HUES48 (cell line): ENCODE measurements around the gene NEGR1.

Experiments
- H3K27ac ChIP-seq: one replicate; pipeline ENCODE4 v1.7.0; 2013; ENCODE audit warnings: low read depth, low read length, inconsistent platforms
- H3K27me3 ChIP-seq: 2 replicates; pipeline ENCODE4 v1.6.1; 2013; ENCODE audit warnings: mild to moderate bottlenecking, low read length; ENCODE audit not compliant: control insufficient read depth, insufficient read depth
- H3K36me3 ChIP-seq: 2 replicates; pipeline ENCODE4 v1.6.1; 2013; ENCODE audit warnings: low read length; ENCODE audit not compliant: control insufficient read depth, insufficient read depth
- H3K4me1 ChIP-seq: 2 replicates; pipeline ENCODE4 v1.6.1; 2013; ENCODE audit warnings: mild to moderate bottlenecking, low read length; ENCODE audit not compliant: control insufficient read depth, insufficient read depth
- H3K4me3 ChIP-seq: 2 replicates; pipeline ENCODE4 v1.5.1; 2013; ENCODE audit warnings: mild to moderate bottlenecking, low read depth, low read length
- H3K9ac ChIP-seq: 2 replicates; pipeline ENCODE4 v1.6.1; 2013; ENCODE audit warnings: mild to moderate bottlenecking, low read depth, low read length, moderate library complexity
- H3K9me3 ChIP-seq: 2 replicates; pipeline ENCODE4 v1.6.1; 2013; ENCODE audit warnings: low read length; ENCODE audit not compliant: control insufficient read depth, insufficient read depth

The NEGR1 gene

GRCh38 chr1:71621785-71622184, 660.6 kb downstream of the NEGR1 start:
- no peaks in the 10 kb centered on the region for H3K27me3 ChIP-seq
- H3K36me3 ChIP-seq = no peaks in the 10 kb centered on the region
- no peak overlapping the region for H3K4me3 ChIP-seq
- no peak overlapping the region for H3K9ac ChIP-seq
- no peaks in the 10 kb centered on the region for H3K4me1 ChIP-seq
- H3K9me3 ChIP-seq = no peaks in the 10 kb centered on the region
- H3K27ac ChIP-seq = no peak overlapping the region

- H3K9me3 ChIP-seq = peaks cover 3% of the 10 kb centered on the region; the same call in 1 of the 2 replicates
- no peaks in the 10 kb centered on the region for H3K27me3 ChIP-seq
- no peak overlapping the region for H3K9ac ChIP-seq
- no peaks in the 10 kb centered on the region for H3K4me1 ChIP-seq
- H3K27ac ChIP-seq = no peak overlapping the region
- H3K36me3 ChIP-seq = no peaks in the 10 kb centered on the region
- H3K4me3 ChIP-seq = no peak overlapping the region
Observed at GRCh38 chr1:71618766-71619530, 663.4 kb downstream of the NEGR1 start.

- no peaks in the 10 kb centered on the region for H3K4me1 ChIP-seq
Observed at GRCh38 chr1:71618191-71618590, 664.1 kb downstream of the NEGR1 start.

GRCh38 chr1:71610476-71610875, 671.9 kb downstream of the NEGR1 start:
- H3K27ac ChIP-seq = no peak overlapping the region
- no peaks in the 10 kb centered on the region for H3K36me3 ChIP-seq
- no peak overlapping the region for H3K9ac ChIP-seq
- no peaks in the 10 kb centered on the region for H3K4me1 ChIP-seq
- H3K27me3 ChIP-seq = no peaks in the 10 kb centered on the region
- H3K9me3 ChIP-seq = no peaks in the 10 kb centered on the region; the same call in 1 of the 2 replicates
- H3K4me3 ChIP-seq = no peak overlapping the region

More at GRCh38 chr1:71618191-71618590, 664.1 kb downstream of the NEGR1 start:
- no peak overlapping the region for H3K4me3 ChIP-seq
- no peaks in the 10 kb centered on the region for H3K27me3 ChIP-seq
- no peak overlapping the region for H3K27ac ChIP-seq
- H3K9me3 ChIP-seq = peaks cover 3% of the 10 kb centered on the region; the same call in 1 of the 2 replicates
- no peaks in the 10 kb centered on the region for H3K36me3 ChIP-seq
- no peak overlapping the region for H3K9ac ChIP-seq

GRCh38 chr1:71603044-71603776, 679.1 kb downstream of the NEGR1 start:
- H3K4me1 ChIP-seq = no peaks in the 10 kb centered on the region
- H3K9me3 ChIP-seq = no peaks in the 10 kb centered on the region; the same call in 1 of the 2 replicates
- no peak overlapping the region for H3K9ac ChIP-seq
- no peaks in the 10 kb centered on the region for H3K36me3 ChIP-seq
- H3K27me3 ChIP-seq = no peaks in the 10 kb centered on the region
- H3K4me3 ChIP-seq = no peak overlapping the region
- no peak overlapping the region for H3K27ac ChIP-seq

GRCh38 chr1:71600023-71600422, 682.3 kb downstream of the NEGR1 start:
- no peaks in the 10 kb centered on the region for H3K27me3 ChIP-seq
- H3K4me1 ChIP-seq = no peaks in the 10 kb centered on the region
- H3K27ac ChIP-seq = no peak overlapping the region
- H3K9me3 ChIP-seq = no peaks in the 10 kb centered on the region
- H3K36me3 ChIP-seq = no peaks in the 10 kb centered on the region
- H3K4me3 ChIP-seq = no peak overlapping the region
- H3K9ac ChIP-seq = no peak overlapping the region

GRCh38 chr1:71599306-71599705, 683.0 kb downstream of the NEGR1 start:
- Histone ChIP-seq H3K4me1 (no peaks in the 10 kb centered on the region), H3K27me3 (no peaks in the 10 kb centered on the region), H3K9me3 (no peaks in the 10 kb centered on the region), H3K9ac (no peak overlapping the region), H3K27ac (no peak overlapping the region), H3K36me3 (no peaks in the 10 kb centered on the region), H3K4me3 (no peak overlapping the region)

GRCh38 chr1:71593523-71593922, 688.8 kb downstream of the NEGR1 start:
- no peak overlapping the region for H3K27ac ChIP-seq
- H3K9me3 ChIP-seq = no peaks in the 10 kb centered on the region
- no peaks in the 10 kb centered on the region for H3K27me3 ChIP-seq
- peaks cover 13% of the 10 kb centered on the region for H3K4me1 ChIP-seq
- no peak overlapping the region for H3K4me3 ChIP-seq
- no peaks in the 10 kb centered on the region for H3K36me3 ChIP-seq
- H3K9ac ChIP-seq = no peak overlapping the region

GRCh38 chr1:71592646-71593274, 689.6 kb downstream of the NEGR1 start:
- Histone ChIP-seq H3K9me3 (no peaks in the 10 kb centered on the region), H3K27me3 (no peaks in the 10 kb centered on the region), H3K4me3 (peak overlapping the region; percentile 20; the same call in 1 of the 2 replicates), H3K27ac (no peak overlapping the region), H3K4me1 (peaks cover 13% of the 10 kb centered on the region), H3K9ac (no peak overlapping the region), H3K36me3 (no peaks in the 10 kb centered on the region)

GRCh38 chr1:71589005-71589404, 693.3 kb downstream of the NEGR1 start:
- Histone ChIP-seq H3K36me3 (no peaks in the 10 kb centered on the region), H3K27me3 (no peaks in the 10 kb centered on the region)

GRCh38 chr1:71587961-71588360, 694.4 kb downstream of the NEGR1 start:
- Histone ChIP-seq H3K4me1 (peaks cover 10% of the 10 kb centered on the region), H3K27ac (no peak overlapping the region), H3K4me3 (no peak overlapping the region), H3K9me3 (no peaks in the 10 kb centered on the region), H3K27me3 (no peaks in the 10 kb centered on the region), H3K36me3 (no peaks in the 10 kb centered on the region), H3K9ac (no peak overlapping the region)

More at GRCh38 chr1:71589005-71589404, 693.3 kb downstream of the NEGR1 start:
- H3K4me3 ChIP-seq = no peak overlapping the region
- H3K9me3 ChIP-seq = no peaks in the 10 kb centered on the region
- no peak overlapping the region for H3K9ac ChIP-seq
- H3K27ac ChIP-seq = no peak overlapping the region
- H3K4me1 ChIP-seq = peaks cover 15% of the 10 kb centered on the region
